Occipital lobe (tissue), 3 donors: ENCODE measurements around the gene KRTAP6-1. TPM values are rescaled to one million over a fixed set of nuclear protein-coding genes. Genes with fewer than 3 reads are reported as not detected.

ENCODE experiments used
- DNase-seq: peaks from one replicate; lab custom pipeline; 2025; lab: John Stamatoyannopoulos, UW
- small RNA-seq: library from RNA; depleted of rRNA; stranded (forward); fragments of <200 nt; gene quantifications from one replicate; pipeline ENCODE3, GENCODE V24; 2014
- total RNA-seq: library from RNA; depleted of rRNA; stranded (reverse); fragments of >200 nt; gene quantifications from one replicate; pipeline ENCODE4 v1.2.3, GENCODE V29; 2014

The KRTAP6-1 gene
- total RNA-seq, 1 donor from 2014 or later = not detected

DNA sequence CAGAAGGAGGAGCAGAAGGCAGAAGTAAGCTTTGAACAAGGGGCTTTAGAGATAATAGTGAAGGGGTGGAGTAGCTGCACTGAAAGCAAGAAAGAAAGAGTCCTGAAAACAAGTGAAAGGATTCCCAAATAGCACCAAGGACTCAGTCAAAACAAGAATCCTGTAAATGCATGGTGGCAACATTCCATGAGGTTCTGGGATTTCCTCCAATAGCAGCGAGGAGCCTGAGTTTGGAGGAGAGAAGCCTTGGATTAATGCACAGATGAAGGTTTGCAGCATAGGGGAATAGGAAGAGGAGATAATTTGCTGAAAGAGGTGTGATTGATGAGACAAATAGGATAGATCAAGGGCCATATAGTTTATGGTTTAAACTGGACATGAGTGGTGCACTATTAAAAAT, 34.4 kb downstream of the KRTAP6-1 start:
- DNase-seq = no peak

DNA sequence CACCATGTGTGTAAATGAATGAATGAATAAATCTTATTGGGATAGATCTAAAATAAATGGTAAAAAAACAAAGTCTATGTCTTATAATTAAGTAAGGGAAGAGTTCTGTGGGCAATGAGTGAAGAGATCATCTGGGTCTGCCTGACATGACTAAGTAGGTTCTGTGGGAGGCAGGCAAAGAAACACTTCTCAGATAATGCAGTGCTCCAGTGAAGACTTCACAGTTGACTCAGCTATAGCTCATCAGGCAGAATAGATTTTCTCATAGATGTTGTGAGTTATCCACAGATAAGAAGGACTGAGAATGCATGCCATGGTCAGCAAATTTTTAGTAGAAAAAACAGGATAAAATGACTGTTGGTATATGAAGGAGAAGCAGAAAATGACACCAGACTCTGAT, 36.0 kb downstream of the KRTAP6-1 start:
- DNase-seq = no peak

DNA sequence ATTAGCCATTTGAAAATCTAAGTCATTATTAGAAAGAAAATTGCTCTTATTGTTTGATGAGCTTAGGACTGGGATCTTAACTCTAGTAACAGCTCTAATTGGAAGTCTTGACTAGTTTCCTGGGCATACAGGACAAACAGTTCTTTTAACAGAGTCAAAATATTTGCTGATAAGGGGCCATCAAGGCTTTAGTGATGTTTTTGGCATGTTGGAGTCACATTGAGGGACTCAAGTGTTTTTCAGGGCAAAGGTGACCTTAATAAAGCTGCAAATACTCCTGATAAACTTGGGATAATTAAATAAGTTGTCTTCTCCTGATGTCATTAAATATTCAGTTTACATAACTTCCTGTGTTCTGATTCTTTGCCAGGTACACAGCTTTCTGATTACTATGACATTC, 46.1 kb downstream of the KRTAP6-1 start:
- DNase-seq = no peak

DNA sequence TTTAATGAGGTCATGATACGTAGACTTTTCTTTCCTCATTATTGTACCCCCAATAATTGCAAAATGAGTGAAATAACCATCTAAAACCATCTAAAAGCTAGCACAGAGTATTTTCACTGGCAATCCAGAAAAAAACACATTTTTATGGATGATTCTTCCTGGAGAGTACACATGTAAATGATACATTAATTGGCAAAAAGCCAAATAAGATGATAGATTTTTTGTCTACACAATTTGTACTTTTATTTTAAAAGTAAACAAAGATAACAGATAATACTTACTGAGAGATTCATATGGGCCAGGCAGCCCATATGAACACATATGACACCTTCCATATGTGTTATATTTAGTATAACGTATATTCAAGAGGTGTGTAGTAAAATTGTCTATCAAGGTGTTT, 50.1 kb downstream of the KRTAP6-1 start:
- no peak for DNase-seq

Small RNA genes lying within 50 kb of the gene (small RNA-seq; reads per million reads assigned to genes)
- gene KRTAP20-1 (not detected), gene KRTAP20-3 (not detected), gene KRTAP20-4 (not detected), gene KRTAP22-1 (not detected), gene KRTAP22-2 (not detected)

Other genes starting within 250 kb of the KRTAP6-1 start
- gene KRTAP13-2, start 241.7 kb downstream of the KRTAP6-1 start, total RNA-seq = not detected
- gene KRTAP13-1, start 217.9 kb downstream of the KRTAP6-1 start, total RNA-seq = not detected
- gene KRTAP13-3, start 188.0 kb downstream of the KRTAP6-1 start, total RNA-seq = not detected
- gene KRTAP13-4, start 183.7 kb downstream of the KRTAP6-1 start, total RNA-seq = not detected
- not detected for gene KRTAP15-1, start 173.7 kb downstream of the KRTAP6-1 start, total RNA-seq
- gene KRTAP19-1, start 133.6 kb downstream of the KRTAP6-1 start, total RNA-seq = not detected
- not detected for gene KRTAP19-2, start 126.5 kb downstream of the KRTAP6-1 start, total RNA-seq
- not detected for gene KRTAP19-3, start 121.9 kb downstream of the KRTAP6-1 start, total RNA-seq
- gene KRTAP19-4, start 116.8 kb downstream of the KRTAP6-1 start, total RNA-seq = not detected
- gene KRTAP19-5, start 111.8 kb downstream of the KRTAP6-1 start, total RNA-seq = not detected
- not detected for gene KRTAP19-6, start 72.1 kb downstream of the KRTAP6-1 start, total RNA-seq
- gene KRTAP19-7, start 52.6 kb downstream of the KRTAP6-1 start, total RNA-seq = not detected
- gene KRTAP22-2, start 23.5 kb downstream of the KRTAP6-1 start, total RNA-seq = not detected
- not detected for gene KRTAP6-3, start 21.5 kb downstream of the KRTAP6-1 start, total RNA-seq
- gene KRTAP6-2, start 15.0 kb downstream of the KRTAP6-1 start, total RNA-seq = not detected
- not detected for gene KRTAP22-1, start 12.8 kb downstream of the KRTAP6-1 start, total RNA-seq
- gene KRTAP20-1, start 2.5 kb upstream of the KRTAP6-1 start, total RNA-seq = not detected
- gene KRTAP20-4, start 6.7 kb upstream of the KRTAP6-1 start, total RNA-seq = not detected
- not detected for gene KRTAP20-2, start 21.3 kb upstream of the KRTAP6-1 start, total RNA-seq
- not detected for gene KRTAP20-3, start 28.9 kb upstream of the KRTAP6-1 start, total RNA-seq
- gene KRTAP21-3, start 104.8 kb upstream of the KRTAP6-1 start, total RNA-seq = not detected
- gene KRTAP21-2, start 133.3 kb upstream of the KRTAP6-1 start, total RNA-seq = not detected
- gene KRTAP21-1, start 141.5 kb upstream of the KRTAP6-1 start, total RNA-seq = not detected
- not detected for gene KRTAP8-1, start 199.3 kb upstream of the KRTAP6-1 start, total RNA-seq
- gene KRTAP7-1, start 215.8 kb upstream of the KRTAP6-1 start, total RNA-seq = not detected